Peyer's patch (tissue), 4 donors: ENCODE results near the gene NECAB3. TPM values are rescaled to one million over a fixed set of nuclear protein-coding genes. Genes with fewer than 3 reads are reported as not detected.

ENCODE experiments used
- DNase-seq, 3 donors: peaks; one replicate each; pipeline ENCODE4 v3.0.0-alpha.2; 2017 to 2019
- H3K27ac ChIP-seq, 4 donors: fragments of 200-600 bp; sonication (generic); one replicate each; pipeline ENCODE4 v1.5.1; 2016 to 2019
- H3K27me3 ChIP-seq, 2 donors: fragments of 200-600 bp; sonication (generic); one replicate each; pipeline ENCODE4 v1.5.1; 2019
- H3K36me3 ChIP-seq, 3 donors: fragments of 200-600 bp; sonication (generic); one replicate each; pipeline ENCODE4 v1.5.1; 2016 to 2019
- H3K4me1 ChIP-seq, 4 donors: fragments of 200-600 bp; sonication (generic); one replicate each; pipeline ENCODE4 v1.5.1; 2016 to 2019
- H3K4me3 ChIP-seq, 4 donors: fragments of 200-600 bp; sonication (generic); 1 replicate in 3 of 4; 2 replicates in 1 of 4; pipeline ENCODE4 v1.5.1; 2016 to 2019; ENCODE audit warnings: mild to moderate bottlenecking in 1 of 4
- H3K9me3 ChIP-seq, 4 donors: fragments of 200-600 bp; sonication (generic); one replicate each; pipeline ENCODE4 v1.5.1; 2016 to 2019; ENCODE audit warnings: mild to moderate bottlenecking in 1 of 4
- POLR2A ChIP-seq, 2 donors: fragments of 450-650 bp; IDR thresholded peaks; one replicate each; pipeline ENCODE4 v1.5.1; 2017; ENCODE audit warnings: antibody characterized with exemption in 2 of 2, mild to moderate bottlenecking in 2 of 2, moderate library complexity in 2 of 2
- total RNA-seq, 4 donors: library from RNA; depleted of rRNA; stranded (reverse); fragments of >200 nt; gene quantifications; one replicate each; pipeline ENCODE4 v1.1.0, GENCODE V29; 2016
- TF ChIP-seq, protein P1 (sequence below), 6 experiments: fragments of 450-650 bp in 4 of 6; fragments of 200-600 bp in 2 of 6; sonication (generic) in 1 of 6; IDR thresholded peaks; one replicate each; pipeline ENCODE4 v1.5.1; 2017 to 2019; ENCODE audit warnings: antibody characterized with exemption in 6 of 6, mild to moderate bottlenecking in 3 of 6, moderate library complexity in 1 of 6

The NECAB3 gene
- total RNA-seq, 4 donors from 2014 or later, result 77.1 to 146 (median 110) TPM

DNA sequence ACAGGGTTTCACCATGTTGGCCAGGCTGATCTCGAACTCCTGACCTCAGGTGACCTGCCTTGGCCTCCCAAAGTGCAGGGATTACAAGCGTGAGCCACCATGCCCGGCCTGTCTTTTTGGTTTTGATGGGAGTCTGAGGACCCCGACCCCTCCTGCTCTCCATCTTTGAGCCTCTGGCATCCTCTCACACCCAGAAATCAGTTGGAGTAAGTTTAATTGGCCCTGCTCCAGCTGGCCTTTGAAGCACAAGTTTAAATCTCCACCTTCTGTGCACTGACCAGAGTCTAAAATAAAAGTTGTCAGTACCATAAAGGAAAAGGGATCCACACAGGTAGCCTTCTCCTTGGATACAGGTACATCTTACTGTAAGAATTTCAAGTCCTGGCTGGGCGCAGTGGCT lies 28.0 kb downstream of the NECAB3 start:
- no peak for TF ChIP-seq POLR2A (IDR thresholded peaks at IDR 0.05)
- TF ChIP-seq, protein P1, sequence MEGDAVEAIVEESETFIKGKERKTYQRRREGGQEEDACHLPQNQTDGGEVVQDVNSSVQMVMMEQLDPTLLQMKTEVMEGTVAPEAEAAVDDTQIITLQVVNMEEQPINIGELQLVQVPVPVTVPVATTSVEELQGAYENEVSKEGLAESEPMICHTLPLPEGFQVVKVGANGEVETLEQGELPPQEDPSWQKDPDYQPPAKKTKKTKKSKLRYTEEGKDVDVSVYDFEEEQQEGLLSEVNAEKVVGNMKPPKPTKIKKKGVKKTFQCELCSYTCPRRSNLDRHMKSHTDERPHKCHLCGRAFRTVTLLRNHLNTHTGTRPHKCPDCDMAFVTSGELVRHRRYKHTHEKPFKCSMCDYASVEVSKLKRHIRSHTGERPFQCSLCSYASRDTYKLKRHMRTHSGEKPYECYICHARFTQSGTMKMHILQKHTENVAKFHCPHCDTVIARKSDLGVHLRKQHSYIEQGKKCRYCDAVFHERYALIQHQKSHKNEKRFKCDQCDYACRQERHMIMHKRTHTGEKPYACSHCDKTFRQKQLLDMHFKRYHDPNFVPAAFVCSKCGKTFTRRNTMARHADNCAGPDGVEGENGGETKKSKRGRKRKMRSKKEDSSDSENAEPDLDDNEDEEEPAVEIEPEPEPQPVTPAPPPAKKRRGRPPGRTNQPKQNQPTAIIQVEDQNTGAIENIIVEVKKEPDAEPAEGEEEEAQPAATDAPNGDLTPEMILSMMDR (IDR thresholded peaks at IDR 0.05), result no peak
- Histone ChIP-seq H3K4me3 (no peak overlapping the region), H3K4me1 (peaks cover 0 to 24% (median 0%) of the 10 kb centered on the region in 4 donors), H3K27me3 (no peaks in the 10 kb centered on the region), H3K27ac (no peak overlapping the region), H3K9me3 (no peaks in the 10 kb centered on the region), H3K36me3 (peaks cover 0 to 55% (median 0%) of the 10 kb centered on the region in 3 donors)
- DNase-seq, result no peak

DNA sequence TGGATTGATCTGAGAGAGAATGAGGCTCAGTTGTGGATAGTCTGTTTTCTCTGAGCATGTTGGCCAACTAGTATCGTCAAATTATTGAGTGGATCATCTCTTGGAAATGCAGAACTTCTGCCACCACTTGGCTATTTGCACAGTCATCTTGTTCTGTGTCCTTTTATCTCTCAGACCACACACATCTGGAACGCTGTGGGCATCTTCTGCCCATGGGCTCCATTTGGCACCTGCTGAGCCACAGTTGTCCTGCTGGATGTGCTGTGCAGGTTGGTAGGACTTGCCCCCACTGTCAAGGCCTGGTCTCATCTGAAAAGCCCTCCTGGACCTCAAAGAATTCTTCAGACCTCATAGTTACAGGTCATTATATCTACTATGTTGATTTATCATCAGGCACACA lies 28.8 kb downstream of the NECAB3 start:
- Histone ChIP-seq H3K9me3 (no peaks in the 10 kb centered on the region), H3K4me3 (no peak overlapping the region), H3K4me1 (peaks cover 0 to 18% (median 0%) of the 10 kb centered on the region in 4 donors), H3K27me3 (no peaks in the 10 kb centered on the region), H3K27ac (no peak overlapping the region), H3K36me3 (peaks cover 0 to 63% (median 0%) of the 10 kb centered on the region in 3 donors)
- TF ChIP-seq, protein P1 (IDR thresholded peaks at IDR 0.05), result no peak
- TF ChIP-seq POLR2A (IDR thresholded peaks at IDR 0.05), result no peak
- no peak for DNase-seq

DNA sequence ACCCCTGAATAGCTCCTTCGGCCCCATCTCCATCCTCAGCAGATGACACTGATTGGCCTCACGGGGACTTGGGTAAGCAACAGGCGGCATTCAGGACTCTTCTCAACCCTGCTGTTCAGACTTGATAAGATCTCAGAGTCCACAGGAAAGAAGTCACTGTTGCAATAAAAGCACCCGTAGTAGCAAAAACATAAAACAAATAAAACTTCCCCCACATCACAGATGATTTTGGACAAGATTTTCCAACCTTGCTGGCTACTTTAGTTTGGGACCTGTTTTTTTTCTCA lies 29.2 kb downstream of the NECAB3 start:
- Histone ChIP-seq H3K27me3 (no peaks in the 10 kb centered on the region), H3K27ac (no peak overlapping the region), H3K4me1 (peaks cover 0 to 15% (median 0%) of the 10 kb centered on the region in 4 donors), H3K9me3 (no peaks in the 10 kb centered on the region), H3K36me3 (peaks cover 0 to 67% (median 0%) of the 10 kb centered on the region in 3 donors), H3K4me3 (no peak overlapping the region)
- DNase-seq, result no peak
- TF ChIP-seq, protein P1 (IDR thresholded peaks at IDR 0.05), result no peak
- TF ChIP-seq POLR2A (IDR thresholded peaks at IDR 0.05), result no peak

DNA sequence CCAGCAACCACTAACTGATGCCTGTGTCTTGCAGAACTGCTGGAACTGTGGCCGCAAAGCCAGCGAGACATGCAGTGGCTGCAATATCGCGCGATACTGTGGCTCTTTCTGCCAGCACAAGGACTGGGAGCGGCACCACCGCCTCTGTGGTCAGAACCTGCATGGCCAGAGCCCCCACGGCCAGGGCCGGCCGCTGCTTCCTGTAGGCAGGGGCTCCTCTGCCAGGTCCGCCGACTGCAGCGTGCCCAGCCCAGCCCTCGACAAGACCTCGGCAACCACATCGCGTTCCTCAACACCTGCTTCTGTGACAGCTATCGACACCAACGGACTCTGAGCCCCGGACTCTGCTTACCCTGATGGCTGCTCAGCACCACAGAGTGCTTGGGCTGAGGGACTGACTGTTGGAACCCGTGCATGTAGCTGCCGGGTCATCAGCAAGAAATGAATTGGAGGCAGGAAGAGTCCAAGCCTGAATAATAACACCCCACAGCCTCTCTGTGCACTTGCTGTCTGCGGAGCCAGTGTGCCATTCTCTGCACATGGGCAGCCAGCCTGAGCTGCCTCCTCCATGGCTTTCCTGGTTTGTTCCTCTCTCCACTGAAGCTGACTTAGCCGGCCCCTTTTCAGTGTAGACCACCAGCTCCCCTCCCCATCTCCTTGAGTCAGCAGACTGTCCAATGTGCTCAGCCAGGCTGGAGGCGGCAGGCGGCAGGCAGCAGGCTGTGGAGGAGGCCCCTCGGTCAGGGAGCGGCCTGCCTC lies 29.7 kb downstream of the NECAB3 start:
- Histone ChIP-seq H3K27ac (no peak overlapping the region), H3K36me3 (peaks cover 0 to 72% (median 0%) of the 10 kb centered on the region in 3 donors), H3K4me1 (peaks cover 0 to 14% (median 0%) of the 10 kb centered on the region in 4 donors), H3K4me3 (no peak overlapping the region), H3K9me3 (no peaks in the 10 kb centered on the region), H3K27me3 (no peaks in the 10 kb centered on the region)
- TF ChIP-seq, protein P1 (IDR thresholded peaks at IDR 0.05), result no peak
- no peak for TF ChIP-seq POLR2A (IDR thresholded peaks at IDR 0.05)
- peak in 1 of 3 donors; percentile 9 for DNase-seq

DNA sequence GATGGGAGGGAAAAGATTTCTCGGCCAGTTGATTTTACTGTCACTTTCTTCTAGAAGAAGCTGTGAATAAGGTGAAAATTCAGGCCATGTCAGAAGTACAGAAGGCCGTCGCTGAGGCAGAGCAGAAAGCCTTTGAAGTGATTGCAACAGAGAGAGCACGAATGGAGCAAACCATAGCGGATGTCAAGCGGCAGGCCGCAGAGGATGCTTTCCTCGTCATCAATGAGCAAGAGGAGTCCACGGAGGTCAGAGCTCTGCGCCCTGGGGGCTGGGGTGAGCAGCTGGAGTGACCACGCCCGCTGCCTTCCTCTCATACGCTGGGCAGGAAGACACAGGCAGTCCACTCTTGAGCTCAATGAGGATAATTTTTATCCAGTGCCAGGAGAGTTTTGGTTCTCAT lies 33.9 kb downstream of the NECAB3 start:
- TF ChIP-seq POLR2A (IDR thresholded peaks at IDR 0.05), result no peak
- TF ChIP-seq, protein P1 (IDR thresholded peaks at IDR 0.05), result no peak
- H3K27me3 ChIP-seq, result no peaks in the 10 kb centered on the region
- no peak for DNase-seq
- no peaks in the 10 kb centered on the region for H3K9me3 ChIP-seq
- H3K27ac ChIP-seq, result no peak overlapping the region
- H3K4me1 ChIP-seq, result no peaks in the 10 kb centered on the region
- no peak overlapping the region for H3K4me3 ChIP-seq
- H3K36me3 ChIP-seq, result peaks cover 0 to 88% (median 0%) of the 10 kb centered on the region in 3 donors
